ENCODE measurements around the gene HADHB.
"Not testable (repeated sequence)": the region's sequence is repeated elsewhere in the genome, so short reads cannot be mapped to it uniquely, and the experiment has no call there.

HADHB gene

DNA sequence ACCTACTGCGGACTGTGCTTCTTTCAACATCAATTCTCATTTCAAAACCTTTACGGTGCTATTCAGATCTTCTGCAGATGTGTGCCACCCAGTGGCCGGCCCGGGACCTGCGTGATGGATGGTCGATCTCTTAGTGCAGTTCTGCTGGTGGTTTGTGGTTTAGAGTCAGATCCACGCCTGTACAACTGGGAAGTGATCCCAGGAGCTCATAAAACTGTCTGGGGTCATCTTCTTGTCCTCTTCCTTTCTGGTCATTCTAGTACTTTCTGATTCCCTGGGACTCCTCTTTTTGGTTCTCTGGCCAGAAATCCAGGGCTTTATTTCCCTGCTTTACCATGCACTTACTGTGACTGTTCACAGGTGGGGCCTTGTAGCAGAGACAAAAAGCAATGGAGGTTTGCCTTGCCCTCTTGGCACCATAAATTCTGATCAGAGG lies 85.4 kb downstream of the HADHB start:
- TF ChIP-seq, protein P1, sequence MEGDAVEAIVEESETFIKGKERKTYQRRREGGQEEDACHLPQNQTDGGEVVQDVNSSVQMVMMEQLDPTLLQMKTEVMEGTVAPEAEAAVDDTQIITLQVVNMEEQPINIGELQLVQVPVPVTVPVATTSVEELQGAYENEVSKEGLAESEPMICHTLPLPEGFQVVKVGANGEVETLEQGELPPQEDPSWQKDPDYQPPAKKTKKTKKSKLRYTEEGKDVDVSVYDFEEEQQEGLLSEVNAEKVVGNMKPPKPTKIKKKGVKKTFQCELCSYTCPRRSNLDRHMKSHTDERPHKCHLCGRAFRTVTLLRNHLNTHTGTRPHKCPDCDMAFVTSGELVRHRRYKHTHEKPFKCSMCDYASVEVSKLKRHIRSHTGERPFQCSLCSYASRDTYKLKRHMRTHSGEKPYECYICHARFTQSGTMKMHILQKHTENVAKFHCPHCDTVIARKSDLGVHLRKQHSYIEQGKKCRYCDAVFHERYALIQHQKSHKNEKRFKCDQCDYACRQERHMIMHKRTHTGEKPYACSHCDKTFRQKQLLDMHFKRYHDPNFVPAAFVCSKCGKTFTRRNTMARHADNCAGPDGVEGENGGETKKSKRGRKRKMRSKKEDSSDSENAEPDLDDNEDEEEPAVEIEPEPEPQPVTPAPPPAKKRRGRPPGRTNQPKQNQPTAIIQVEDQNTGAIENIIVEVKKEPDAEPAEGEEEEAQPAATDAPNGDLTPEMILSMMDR (IDR thresholded peaks at IDR 0.05; ENCODE audit: low read depth, low read length, poor library complexity, severe bottlenecking), result peak; percentile 94
- no peak for TF ChIP-seq EZH2phosphoT487 (IDR thresholded peaks at IDR 0.05; ENCODE audit: borderline replicate concordance, low read length)
- no peaks in the 10 kb centered on the region for H4K20me1 ChIP-seq (ENCODE audit: control insufficient read depth, insufficient read depth, low read depth, low read length)
- H3K79me2 ChIP-seq (ENCODE audit: control insufficient read depth, low read length), result no peaks in the 10 kb centered on the region
- H3K27ac ChIP-seq (ENCODE audit: low read depth, low read length), result no peak overlapping the region
- no peaks in the 10 kb centered on the region for H3K36me3 ChIP-seq (ENCODE audit: control insufficient read depth, low read length)
- 0 out of 2 replicates have a peak, but pooled peaks cover 4% of the 10 kb centered on the region for H3K27me3 ChIP-seq (ENCODE audit: control insufficient read depth, low read length)
- H3K4me2 ChIP-seq (ENCODE audit: low read length), result no peak overlapping the region
- no peaks in the 10 kb centered on the region for H3K9me2 ChIP-seq (replicated peaks; ENCODE audit: control insufficient read depth, low read length)
- H3K9me3 ChIP-seq (ENCODE audit: control insufficient read depth, insufficient read depth, low read length), result no peaks in the 10 kb centered on the region
- H3F3A ChIP-seq (ENCODE audit: control insufficient read depth, insufficient read depth), result no peaks in the 10 kb centered on the region
- no peak overlapping the region for H3K4me3 ChIP-seq (ENCODE audit: low read length)
- H3K4me1 ChIP-seq (ENCODE audit: control insufficient read depth, low read length), result peaks cover 3% of the 10 kb centered on the region; the same call in 1 of the 2 replicates

DNA sequence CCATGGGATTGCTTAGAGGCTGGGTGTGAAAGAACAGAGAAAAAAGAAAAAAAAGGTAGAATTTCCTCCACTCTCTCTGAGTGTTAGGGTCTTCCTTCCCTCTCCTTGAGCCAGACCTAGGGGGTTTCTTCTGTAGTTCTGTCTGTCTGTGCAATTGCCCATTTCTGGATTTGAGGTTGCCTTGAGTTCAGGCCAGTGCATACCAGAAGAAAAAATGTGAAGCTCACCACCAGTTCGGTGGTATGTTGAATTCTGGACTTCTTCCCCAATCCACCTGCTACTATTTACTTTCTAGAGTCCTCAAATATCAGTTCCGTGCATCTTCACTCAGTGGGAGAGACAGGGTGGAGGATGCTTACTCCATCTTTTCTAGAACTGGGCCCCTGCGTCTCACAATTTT lies 85.9 kb downstream of the HADHB start:
- Histone ChIP-seq H3K27ac (ENCODE audit: low read depth, low read length) (no peak overlapping the region), H3F3A (ENCODE audit: control insufficient read depth, insufficient read depth) (no peaks in the 10 kb centered on the region), H4K20me1 (ENCODE audit: control insufficient read depth, insufficient read depth, low read depth, low read length) (no peaks in the 10 kb centered on the region), H3K36me3 (ENCODE audit: control insufficient read depth, low read length) (no peaks in the 10 kb centered on the region), H3K9me3 (ENCODE audit: control insufficient read depth, insufficient read depth, low read length) (no peaks in the 10 kb centered on the region), H3K4me3 (ENCODE audit: low read length) (no peak overlapping the region), H3K79me2 (ENCODE audit: control insufficient read depth, low read length) (no peaks in the 10 kb centered on the region), H3K9me2 (replicated peaks; ENCODE audit: control insufficient read depth, low read length) (no peaks in the 10 kb centered on the region), H3K4me1 (ENCODE audit: control insufficient read depth, low read length) (peaks cover 3% of the 10 kb centered on the region; the same call in 1 of the 2 replicates), H3K27me3 (ENCODE audit: control insufficient read depth, low read length) (0 out of 2 replicates have a peak, but pooled peaks cover 6% of the 10 kb centered on the region), H3K4me2 (ENCODE audit: low read length) (no peak overlapping the region)
- TF ChIP-seq, protein P1 (IDR thresholded peaks at IDR 0.05; ENCODE audit: low read depth, low read length, poor library complexity, severe bottlenecking), result no peak
- no peak for TF ChIP-seq EZH2phosphoT487 (IDR thresholded peaks at IDR 0.05; ENCODE audit: borderline replicate concordance, low read length)

DNA sequence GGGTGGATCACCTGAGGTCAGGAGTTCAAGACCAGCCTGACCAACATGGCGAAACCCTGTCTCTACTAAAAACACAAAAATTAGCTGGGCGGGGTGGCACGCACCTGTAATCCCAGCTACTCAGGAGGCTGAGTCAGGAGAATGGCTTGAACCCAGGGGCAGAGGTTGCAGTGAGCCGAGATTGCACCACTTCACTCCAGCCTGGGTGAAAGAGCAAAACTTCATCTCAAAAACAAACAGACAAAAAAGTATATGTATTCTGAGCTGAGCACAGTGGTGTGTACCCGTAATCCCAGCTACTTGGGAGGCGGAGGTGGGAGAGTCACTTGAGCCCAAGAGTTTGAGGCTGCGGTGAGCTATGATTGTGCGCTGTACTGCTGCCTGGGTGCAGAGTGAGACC lies 86.6 kb downstream of the HADHB start:
- not testable (repeated sequence) for H3K27ac ChIP-seq (ENCODE audit: low read depth, low read length); H4K20me1 ChIP-seq (ENCODE audit: control insufficient read depth, insufficient read depth, low read depth, low read length); H3K36me3 ChIP-seq (ENCODE audit: control insufficient read depth, low read length); H3K79me2 ChIP-seq (ENCODE audit: control insufficient read depth, low read length); H3K4me2 ChIP-seq (ENCODE audit: low read length); H3K27me3 ChIP-seq (ENCODE audit: control insufficient read depth, low read length); H3K9me3 ChIP-seq (ENCODE audit: control insufficient read depth, insufficient read depth, low read length); H3K4me1 ChIP-seq (ENCODE audit: control insufficient read depth, low read length); H3K4me3 ChIP-seq (ENCODE audit: low read length); H3K9me2 ChIP-seq (replicated peaks; ENCODE audit: control insufficient read depth, low read length); H3F3A ChIP-seq (ENCODE audit: control insufficient read depth, insufficient read depth)

DNA sequence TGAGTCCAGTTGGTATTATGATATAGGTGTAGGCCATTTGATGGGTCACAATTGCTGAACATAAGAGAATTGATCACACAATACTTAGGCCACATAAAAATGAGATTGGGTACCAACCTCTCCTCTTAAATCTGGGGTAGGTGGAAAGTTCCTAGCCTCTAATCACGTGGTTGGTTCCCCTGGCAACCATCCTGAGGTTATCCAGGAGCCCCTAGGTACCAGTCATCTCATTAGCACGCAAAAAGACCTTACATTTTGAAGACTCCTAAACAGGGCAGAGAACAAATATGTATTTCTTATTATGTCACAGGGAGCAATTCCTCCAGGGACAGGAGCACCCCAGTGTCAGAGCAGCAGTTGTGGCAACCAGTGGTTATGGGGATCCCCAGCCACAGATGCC lies 88.6 kb downstream of the HADHB start:
- H3K27me3 ChIP-seq (ENCODE audit: control insufficient read depth, low read length), result 0 out of 2 replicates have a peak, but pooled peaks cover 3% of the 10 kb centered on the region
- H4K20me1 ChIP-seq (ENCODE audit: control insufficient read depth, insufficient read depth, low read depth, low read length), result no peaks in the 10 kb centered on the region
- H3K4me1 ChIP-seq (ENCODE audit: control insufficient read depth, low read length), result peaks cover 3% of the 10 kb centered on the region; the same call in 1 of the 2 replicates
- H3K27ac ChIP-seq (ENCODE audit: low read depth, low read length), result no peak overlapping the region
- H3K9me3 ChIP-seq (ENCODE audit: control insufficient read depth, insufficient read depth, low read length), result no peaks in the 10 kb centered on the region
- no peak overlapping the region for H3K4me3 ChIP-seq (ENCODE audit: low read length)
- no peaks in the 10 kb centered on the region for H3K9me2 ChIP-seq (replicated peaks; ENCODE audit: control insufficient read depth, low read length)
- TF ChIP-seq EZH2phosphoT487 (IDR thresholded peaks at IDR 0.05; ENCODE audit: borderline replicate concordance, low read length), result no peak
- TF ChIP-seq, protein P1 (IDR thresholded peaks at IDR 0.05; ENCODE audit: low read depth, low read length, poor library complexity, severe bottlenecking), result no peak
- H3K79me2 ChIP-seq (ENCODE audit: control insufficient read depth, low read length), result no peaks in the 10 kb centered on the region
- H3K36me3 ChIP-seq (ENCODE audit: control insufficient read depth, low read length), result no peaks in the 10 kb centered on the region
- H3K4me2 ChIP-seq (ENCODE audit: low read length), result no peak overlapping the region
- no peaks in the 10 kb centered on the region for H3F3A ChIP-seq (ENCODE audit: control insufficient read depth, insufficient read depth)
